SU-DHL-6 (cell line): Measurements from ENCODE around the gene ABHD2.

ENCODE experiments used
- H2AFZ ChIP-seq: fragments of 200-600 bp; sonication (generic); 2 replicates; pipeline ENCODE4 v1.6.1; 2014; ENCODE audit warnings: low read depth, mild to moderate bottlenecking, moderate library complexity, mixed read lengths, antibody characterized with exemption, low read length; ENCODE audit not compliant: severe bottlenecking
- H3F3A ChIP-seq: fragments of 200-600 bp; shearing (Covaris generic); 2 replicates; pipeline ENCODE4 v1.6.0; 2016; ENCODE audit warnings: antibody characterized with exemption, mild to moderate bottlenecking; ENCODE audit not compliant: insufficient read depth
- H3K27ac ChIP-seq: fragments of 200-600 bp; sonication (generic); 2 replicates; pipeline ENCODE4 v1.5.1; 2016; ENCODE audit warnings: low read depth, mild to moderate bottlenecking, low read length, moderate library complexity, mixed read lengths
- H3K27me3 ChIP-seq: fragments of 200-600 bp; sonication (generic), shearing (Covaris generic); 2 replicates; pipeline ENCODE4 v1.6.0; 2014; ENCODE audit warnings: mild to moderate bottlenecking, low read length
- H3K36me3 ChIP-seq: fragments of 200-600 bp; sonication (generic); 2 replicates; pipeline ENCODE4 v1.6.1; 2014; ENCODE audit warnings: mild to moderate bottlenecking, low read length, mixed read lengths
- H3K4me2 ChIP-seq: fragments of 300-600, 200-600 bp; shearing (Covaris generic), sonication (generic); 2 replicates; pipeline ENCODE4 v1.6.0; 2014; ENCODE audit warnings: low read length, low read depth, mild to moderate bottlenecking; ENCODE audit not compliant: poor library complexity, severe bottlenecking
- H3K4me3 ChIP-seq: fragments of 200-600 bp; sonication (generic); 2 replicates; pipeline ENCODE4 v1.5.1; 2014; ENCODE audit warnings: antibody characterized with exemption, low read length, mild to moderate bottlenecking, mixed read lengths; ENCODE audit not compliant: insufficient read depth, poor library complexity, severe bottlenecking
- H3K79me2 ChIP-seq: fragments of 200-600 bp; sonication (generic); 2 replicates; pipeline ENCODE4 v1.6.1; 2014; ENCODE audit warnings: mild to moderate bottlenecking, low read length, moderate library complexity; ENCODE audit not compliant: insufficient read depth
- H3K9ac ChIP-seq: fragments of 200-600 bp; sonication (generic); 2 replicates; pipeline ENCODE4 v1.7.0; 2014; ENCODE audit warnings: mild to moderate bottlenecking, low read length
- H3K9me2 ChIP-seq: fragments of 200-600 bp; sonication (generic); replicated peaks from 2 replicates; pipeline ENCODE4 v1.6.1; 2014; ENCODE audit warnings: low read length; ENCODE audit not compliant: insufficient read depth
- H3K9me3 ChIP-seq: fragments of 200-600 bp; sonication (generic); 2 replicates; pipeline ENCODE4 v1.6.1; 2014; ENCODE audit warnings: low read length, mixed read lengths; ENCODE audit not compliant: insufficient read depth
- H4K20me1 ChIP-seq: fragments of 200-600 bp; sonication (generic); 2 replicates; pipeline ENCODE4 v1.6.1; 2014; ENCODE audit warnings: low read depth, mild to moderate bottlenecking, antibody characterized with exemption, low read length, moderate library complexity, mixed read lengths
- EZH2phosphoT487 ChIP-seq: fragments of 200-600 bp; sonication (generic), shearing (Covaris generic); conservative IDR thresholded peaks from 2 replicates; pipeline ENCODE4 v1.6.1; 2018; ENCODE audit warnings: mild to moderate bottlenecking, antibody characterized with exemption, low read length, moderate library complexity, mixed read lengths
- TF ChIP-seq, protein P1 (sequence below): fragments of 200-600 bp; sonication (generic); IDR thresholded peaks from one replicate; pipeline ENCODE4 v1.5.1; 2017; ENCODE audit warnings: antibody characterized with exemption, mild to moderate bottlenecking, low read length, moderate library complexity; ENCODE audit not compliant: insufficient read depth, poor library complexity, severe bottlenecking

ABHD2 gene

DNA sequence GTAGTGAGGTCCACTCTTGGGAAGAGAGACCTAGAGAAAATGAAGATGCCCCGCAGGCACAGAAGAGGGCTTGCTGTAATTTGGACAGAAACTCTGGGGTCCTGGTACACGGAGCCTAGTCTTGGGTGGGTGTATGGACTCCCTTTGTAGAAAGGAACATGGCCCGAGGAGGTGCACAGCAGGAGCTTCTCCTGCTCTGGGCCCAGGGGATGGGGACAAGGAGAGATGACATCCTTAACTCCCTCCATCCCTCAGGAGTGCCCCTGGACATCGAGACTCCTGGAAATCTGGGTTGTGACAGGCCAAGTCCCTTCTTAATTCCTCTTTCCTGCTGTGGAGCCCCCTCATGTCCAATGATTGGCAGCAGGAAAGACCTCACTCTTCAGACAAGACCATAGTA lies 29.9 kb upstream of the ABHD2 start:
- TF ChIP-seq, protein P1, sequence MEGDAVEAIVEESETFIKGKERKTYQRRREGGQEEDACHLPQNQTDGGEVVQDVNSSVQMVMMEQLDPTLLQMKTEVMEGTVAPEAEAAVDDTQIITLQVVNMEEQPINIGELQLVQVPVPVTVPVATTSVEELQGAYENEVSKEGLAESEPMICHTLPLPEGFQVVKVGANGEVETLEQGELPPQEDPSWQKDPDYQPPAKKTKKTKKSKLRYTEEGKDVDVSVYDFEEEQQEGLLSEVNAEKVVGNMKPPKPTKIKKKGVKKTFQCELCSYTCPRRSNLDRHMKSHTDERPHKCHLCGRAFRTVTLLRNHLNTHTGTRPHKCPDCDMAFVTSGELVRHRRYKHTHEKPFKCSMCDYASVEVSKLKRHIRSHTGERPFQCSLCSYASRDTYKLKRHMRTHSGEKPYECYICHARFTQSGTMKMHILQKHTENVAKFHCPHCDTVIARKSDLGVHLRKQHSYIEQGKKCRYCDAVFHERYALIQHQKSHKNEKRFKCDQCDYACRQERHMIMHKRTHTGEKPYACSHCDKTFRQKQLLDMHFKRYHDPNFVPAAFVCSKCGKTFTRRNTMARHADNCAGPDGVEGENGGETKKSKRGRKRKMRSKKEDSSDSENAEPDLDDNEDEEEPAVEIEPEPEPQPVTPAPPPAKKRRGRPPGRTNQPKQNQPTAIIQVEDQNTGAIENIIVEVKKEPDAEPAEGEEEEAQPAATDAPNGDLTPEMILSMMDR, result no peak
- TF ChIP-seq EZH2phosphoT487, result no peak
- Histone ChIP-seq H3K4me2 (no peak overlapping the region), H3K27me3 (no peaks in the 10 kb centered on the region), H3K9me2 (no peaks in the 10 kb centered on the region), H3K9ac (no peak overlapping the region), H3K9me3 (no peaks in the 10 kb centered on the region), H3K4me3 (no peak overlapping the region), H3K79me2 (no peaks in the 10 kb centered on the region), H3F3A (no peaks in the 10 kb centered on the region), H3K36me3 (no peaks in the 10 kb centered on the region), H2AFZ (no peak overlapping the region), H3K27ac (no peak overlapping the region), H4K20me1 (no peaks in the 10 kb centered on the region)

DNA sequence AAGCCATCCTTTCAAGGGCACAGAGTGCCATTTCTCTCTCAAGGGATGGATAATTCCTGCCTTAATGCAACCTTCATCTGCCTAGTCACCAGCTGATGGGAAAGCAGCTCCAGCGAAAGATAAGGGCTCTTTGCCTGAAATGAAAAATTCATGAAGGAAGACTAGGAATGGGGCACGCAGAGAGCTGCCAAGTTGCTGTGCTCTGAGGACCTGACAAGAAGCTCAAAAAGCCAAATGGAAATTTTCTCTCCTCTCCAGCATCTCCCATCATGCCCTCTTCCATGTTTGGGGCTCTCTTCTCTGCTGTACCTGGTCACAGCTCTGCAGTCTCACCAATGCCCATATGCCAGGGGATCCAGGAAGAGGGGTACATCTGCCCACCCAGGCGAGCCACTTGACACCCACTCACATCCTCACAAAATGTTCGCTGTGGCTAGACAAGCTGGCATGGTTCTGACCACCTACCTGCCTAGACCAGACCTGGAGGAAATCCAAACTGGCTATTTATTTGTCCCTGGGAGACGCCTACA lies 29.3 kb upstream of the ABHD2 start:
- Histone ChIP-seq H3K27me3 (no peaks in the 10 kb centered on the region), H3F3A (no peaks in the 10 kb centered on the region), H3K9ac (no peak overlapping the region), H2AFZ (no peak overlapping the region), H3K27ac (no peak overlapping the region), H3K9me2 (no peaks in the 10 kb centered on the region), H4K20me1 (no peaks in the 10 kb centered on the region), H3K4me3 (no peak overlapping the region), H3K4me2 (no peak overlapping the region), H3K36me3 (no peaks in the 10 kb centered on the region), H3K9me3 (no peaks in the 10 kb centered on the region), H3K79me2 (no peaks in the 10 kb centered on the region)
- TF ChIP-seq, protein P1, result no peak
- no peak for TF ChIP-seq EZH2phosphoT487

DNA sequence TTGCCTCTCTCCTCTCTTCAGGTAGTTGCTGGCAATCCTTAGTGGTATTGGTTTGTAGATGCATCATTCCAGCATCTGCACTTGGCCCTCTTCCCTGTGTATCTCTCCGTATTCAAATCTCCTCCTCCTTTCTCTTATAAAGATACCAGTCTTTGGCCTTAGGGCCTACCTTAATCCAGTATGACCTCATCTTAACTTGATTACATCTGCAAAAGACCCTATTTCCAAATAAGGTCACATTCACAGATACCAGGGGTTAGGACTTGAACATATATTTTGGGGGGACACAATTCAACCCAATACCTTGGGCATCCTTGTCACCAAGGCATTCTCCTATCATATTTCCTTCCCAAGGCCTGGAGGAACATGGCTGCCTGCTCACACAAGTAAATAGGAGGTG lies 22.0 kb upstream of the ABHD2 start:
- TF ChIP-seq EZH2phosphoT487, result no peak
- TF ChIP-seq, protein P1, result no peak
- Histone ChIP-seq H3K4me3 (no peak overlapping the region), H2AFZ (no peak overlapping the region), H3K36me3 (no peaks in the 10 kb centered on the region), H3K9me3 (peaks cover 23% of the 10 kb centered on the region), H3K79me2 (no peaks in the 10 kb centered on the region), H4K20me1 (no peaks in the 10 kb centered on the region), H3K27me3 (no peaks in the 10 kb centered on the region), H3K9me2 (no peaks in the 10 kb centered on the region), H3K4me2 (no peak overlapping the region), H3K27ac (no peak overlapping the region), H3F3A (no peaks in the 10 kb centered on the region), H3K9ac (no peak overlapping the region)
